NT2/D1 (cell line): ENCODE measurements around the gene PRX.

Experiments used
- SUZ12 ChIP-seq: IDR thresholded peaks from 2 replicates; pipeline ENCODE4 v1.6.1; 2011; ENCODE audit not compliant: insufficient read length, insufficient read depth; ENCODE audit errors: extremely low read depth
- ZNF274 ChIP-seq: IDR thresholded peaks from 2 replicates; pipeline ENCODE4 v1.6.1; 2011; ENCODE audit warnings: mild to moderate bottlenecking, low read depth, low read length

DNA sequence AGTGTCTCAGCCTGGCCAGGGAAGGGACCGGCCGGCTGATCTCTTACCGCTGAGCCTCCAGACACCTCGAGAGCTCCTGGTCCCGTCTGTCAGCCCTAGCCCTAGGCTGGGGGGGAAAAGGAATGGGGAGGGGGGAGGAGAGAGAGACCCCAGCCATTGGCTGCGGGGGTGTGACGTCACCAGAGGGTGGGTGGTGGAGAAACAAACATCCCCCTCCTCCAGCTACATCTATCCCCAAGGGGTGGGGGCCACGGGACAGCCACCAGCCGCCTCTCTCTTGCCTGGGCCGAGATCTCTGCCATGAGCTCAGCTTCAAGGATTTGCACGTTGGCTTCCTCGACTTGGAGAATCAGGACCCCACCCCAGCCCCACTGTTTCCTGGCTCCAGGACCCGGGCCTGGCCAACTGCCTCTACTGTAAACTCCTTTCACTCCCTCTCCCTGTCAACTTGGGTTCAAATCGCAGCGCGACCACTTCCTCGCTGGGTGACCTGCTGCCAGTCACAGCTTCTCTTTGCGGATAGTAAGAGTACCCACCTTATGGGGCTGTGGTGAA lies at the start of gene PRX:
- TF ChIP-seq ZNF274 = no peak
- TF ChIP-seq SUZ12 = no peak
